ENCODE data around the gene ANTKMT. TPM values are rescaled to one million over a fixed set of nuclear protein-coding genes. Genes with fewer than 3 reads are reported as not detected.

ANTKMT gene
- total and polyA plus RNA-seq, 2 donors (not counting 3 experiments of a cell fraction or from before 2014, with no cell fraction given): 26.1 to 27.9 TPM

GRCh38 chr16:692356-693108, 28.4 kb upstream of the ANTKMT start:
- ChIA-PET POLR2A (no interaction called here), CTCF (no interaction called here)
- Histone ChIP-seq H3K27me3 (ENCODE audit: control insufficient read depth in 2 of 2, insufficient read depth in 2 of 2, low read length in 2 of 2) (peaks cover 32 to 34% of the 10 kb centered on the region in 2 experiments), H3K79me2 (ENCODE audit: control insufficient read depth, insufficient read depth, low read length) (no peaks in the 10 kb centered on the region), H3K4me1 (ENCODE audit: control insufficient read depth, extremely low read depth, insufficient read depth, low read length) (peaks cover 6% of the 10 kb centered on the region), H4K20me1 (replicated peaks; ENCODE audit: control insufficient read depth, extremely low read depth, insufficient read depth, low read length) (no peaks in the 10 kb centered on the region), H3K9me3 (replicated peaks; ENCODE audit: control insufficient read depth, insufficient read depth, low read length) (no peaks in the 10 kb centered on the region), H3K27ac (ENCODE audit: insufficient read depth, low read depth, low read length) (no peak overlapping the region), H3K4me2 (ENCODE audit: insufficient read depth, low read length) (no peak overlapping the region), H2AFZ (ENCODE audit: low read depth, low read length) (no peak overlapping the region), H3K4me3 (replicated peaks in 1 of 3; ENCODE audit: insufficient read depth in 1 of 3, low read depth in 1 of 3, low read length in 3 of 3) (no peak overlapping the region), H3K9me1 (replicated peaks; ENCODE audit: control insufficient read depth, extremely low read depth, insufficient read depth, low read length) (no peaks in the 10 kb centered on the region), H3K36me3 (ENCODE audit: control insufficient read depth in 2 of 2, extremely low read depth in 1 of 2, insufficient read depth in 2 of 2, low read length in 2 of 2) (peaks cover 0 to 3% of the 10 kb centered on the region in 2 experiments), H3K9ac (replicated peaks; ENCODE audit: extremely low read depth, insufficient read depth, low read length) (no peak overlapping the region)
- TF ChIP-seq POLR2A (IDR thresholded peaks at IDR 0.05; ENCODE audit: low read depth, low read length) (no peak), CTCF (IDR thresholded peaks at IDR 0.05; ENCODE audit: extremely low read depth in 1 of 2, insufficient read depth in 1 of 2, low read depth in 1 of 2, low read length in 2 of 2) (no peak), MAX (IDR thresholded peaks at IDR 0.05; ENCODE audit: insufficient read depth, insufficient read length) (no peak), GATA2 (IDR thresholded peaks at IDR 0.05; ENCODE audit: insufficient read depth, insufficient read length, low read depth, low read length) (no peak), FOS (IDR thresholded peaks at IDR 0.05; ENCODE audit: borderline replicate concordance, insufficient read depth, low read length) (no peak)
- no TSS peak for BruUV-seq (replicated peaks)
- DNase-seq (ENCODE audit: low read depth, low spot score): no peak
- dilution Hi-C loops (cut with MboI; ENCODE audit: extremely low pct_ligation_motif_present, low sequenced_read_pairs): no loop called here
- intact Hi-C loops (cut with micrococcal nuclease): no loop called here
- FAIRE-seq: no peak

All from endothelial cell of umbilical vein (primary cell).